Muscle of arm (tissue), 12 donors: ENCODE measurements around the gene FKBP10. TPM values are rescaled to one million over a fixed set of nuclear protein-coding genes. Genes with fewer than 3 reads are reported as not detected.

Source experiments
- polyA plus RNA-seq, 12 donors: library from polyadenylated mRNA; unstranded; fragments of 120-200 nt; gene quantifications; one replicate each; pipeline ENCODE4 v1.2.1, GENCODE V29; 2013; ENCODE audit not compliant: insufficient read length in 12 of 12

Gene FKBP10
- polyA plus RNA-seq, 12 donors: 88.2 to 164 (median 124) TPM; not detected in 1

Other genes with a start within 250 kb of the FKBP10 start
- gene KRT9, start 240.9 kb upstream of the FKBP10 start, polyA plus RNA-seq: under 1 TPM in 2 of 12 donors, not detected in 10; 0.17 to 0.44 TPM
- gene KRT14, start 226.1 kb upstream of the FKBP10 start, polyA plus RNA-seq: 100 to 1,000 TPM in 1 of 12 donors, 10 to 100 TPM in 2, 1 to 10 TPM in 2, under 1 TPM in 3, not detected in 4; 0.18 to 229 (median 2.1) TPM
- 1 to 10 TPM in 2 of 12 donors, under 1 TPM in 1, not detected in 9; 0.90 to 3.9 (median 1.5) TPM for gene KRT16, start 200.2 kb upstream of the FKBP10 start, polyA plus RNA-seq
- gene KRT17, start 188.4 kb upstream of the FKBP10 start, polyA plus RNA-seq: 1,000 to 10,000 TPM in 1 of 12 donors, 100 to 1,000 TPM in 2, 1 to 10 TPM in 2, under 1 TPM in 5, not detected in 2; 0.33 to 1,262 (median 2.2) TPM
- gene EIF1, start 124.1 kb upstream of the FKBP10 start, polyA plus RNA-seq: 100 to 1,000 TPM in 11 of 12 donors, not detected in 1; 538 to 938 (median 792) TPM
- gene GAST, start 100.7 kb upstream of the FKBP10 start, polyA plus RNA-seq: not detected
- under 1 TPM in 9 of 12 donors, not detected in 3; 0.03 to 0.23 (median 0.07) TPM for gene HAP1, start 78.4 kb upstream of the FKBP10 start, polyA plus RNA-seq
- 100 to 1,000 TPM in 1 of 12 donors, 10 to 100 TPM in 10, not detected in 1; 22.8 to 204 (median 36.5) TPM for gene JUP, start 26.3 kb upstream of the FKBP10 start, polyA plus RNA-seq
- gene P3H4, start 1.1 kb upstream of the FKBP10 start, polyA plus RNA-seq: 10 to 100 TPM in 11 of 12 donors, not detected in 1; 31.4 to 49.8 (median 35.8) TPM
- gene NT5C3B, start 23.2 kb downstream of the FKBP10 start, polyA plus RNA-seq: 10 to 100 TPM in 11 of 12 donors, not detected in 1; 30.4 to 68.2 (median 44.9) TPM
- gene KLHL10, start 24.8 kb downstream of the FKBP10 start, polyA plus RNA-seq: under 1 TPM in 7 of 12 donors, not detected in 5; 0.12 to 0.48 (median 0.28) TPM
- gene KLHL11, start 52.4 kb downstream of the FKBP10 start, polyA plus RNA-seq: 1 to 10 TPM in 11 of 12 donors, not detected in 1; 4.7 to 8.1 (median 6.3) TPM
- 10 to 100 TPM in 11 of 12 donors, not detected in 1; 43.2 to 72.6 (median 52.8) TPM for gene ACLY, start 105.9 kb downstream of the FKBP10 start, polyA plus RNA-seq
- gene ODAD4, start 117.6 kb downstream of the FKBP10 start, polyA plus RNA-seq: 1 to 10 TPM in 4 of 12 donors, under 1 TPM in 6, not detected in 2; 0.49 to 1.5 (median 0.82) TPM
- gene CNP, start 153.8 kb downstream of the FKBP10 start, polyA plus RNA-seq: 10 to 100 TPM in 11 of 12 donors, not detected in 1; 30.9 to 69.5 (median 42.6) TPM
- gene DNAJC7, start 204.4 kb downstream of the FKBP10 start, polyA plus RNA-seq: 100 to 1,000 TPM in 3 of 12 donors, 10 to 100 TPM in 8, not detected in 1; 57.5 to 126 (median 94.3) TPM
- 10 to 100 TPM in 11 of 12 donors, not detected in 1; 31.0 to 65.9 (median 39.6) TPM for gene NKIRAS2, start 207.1 kb downstream of the FKBP10 start, polyA plus RNA-seq
- 1 to 10 TPM in 6 of 12 donors, under 1 TPM in 4, not detected in 2; 0.72 to 1.8 (median 1.2) TPM for gene C17orf113, start 237.6 kb downstream of the FKBP10 start, polyA plus RNA-seq